Measurements from ENCODE around the gene NDRG3.

The NDRG3 gene

DNA sequence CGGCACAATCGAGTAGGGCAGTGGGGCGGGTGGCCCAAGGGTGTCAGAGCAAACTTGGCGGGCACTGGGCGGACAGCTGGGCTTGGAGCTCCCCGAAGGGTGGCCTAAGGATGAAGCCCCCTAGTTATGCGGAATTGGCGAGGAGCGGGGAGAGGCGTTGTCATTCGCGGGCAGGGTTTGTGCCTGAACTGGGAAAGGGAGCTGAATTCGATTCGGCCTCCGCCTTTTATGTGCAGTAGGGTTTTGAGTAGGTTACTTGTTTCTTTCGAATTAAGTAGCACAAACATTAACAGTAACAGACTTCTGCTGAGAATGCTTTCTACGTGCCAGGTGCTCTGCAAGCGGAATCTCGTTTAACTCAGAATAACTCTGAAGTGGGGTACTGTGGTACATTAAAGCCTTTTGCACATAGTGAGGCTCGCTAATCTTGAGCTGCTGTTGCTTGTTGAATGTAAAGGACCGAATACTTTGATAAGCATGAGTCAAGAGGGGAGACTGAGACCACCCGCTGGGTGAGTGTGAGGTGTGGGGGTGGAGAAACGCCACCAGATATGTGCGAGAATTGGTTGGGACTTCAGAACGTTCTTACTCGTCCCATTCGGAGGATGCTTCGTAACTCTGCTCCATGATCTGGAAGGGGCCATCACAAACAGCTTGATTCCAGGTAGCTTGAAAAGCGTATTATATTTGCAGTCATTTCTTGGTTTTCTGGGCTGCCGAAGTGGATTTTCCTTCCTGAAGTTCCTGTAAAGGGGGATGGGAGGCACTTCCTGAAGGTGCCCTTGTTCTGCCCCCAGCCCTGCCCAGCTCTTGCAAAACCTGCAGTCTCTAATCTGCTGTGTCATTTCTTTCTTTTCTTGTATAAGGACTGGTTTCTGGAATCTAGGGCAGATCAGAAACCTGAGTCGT, 139.5 kb downstream of the NDRG3 start:
- no peak for DNase-seq (ENCODE audit: low read depth)

DNA sequence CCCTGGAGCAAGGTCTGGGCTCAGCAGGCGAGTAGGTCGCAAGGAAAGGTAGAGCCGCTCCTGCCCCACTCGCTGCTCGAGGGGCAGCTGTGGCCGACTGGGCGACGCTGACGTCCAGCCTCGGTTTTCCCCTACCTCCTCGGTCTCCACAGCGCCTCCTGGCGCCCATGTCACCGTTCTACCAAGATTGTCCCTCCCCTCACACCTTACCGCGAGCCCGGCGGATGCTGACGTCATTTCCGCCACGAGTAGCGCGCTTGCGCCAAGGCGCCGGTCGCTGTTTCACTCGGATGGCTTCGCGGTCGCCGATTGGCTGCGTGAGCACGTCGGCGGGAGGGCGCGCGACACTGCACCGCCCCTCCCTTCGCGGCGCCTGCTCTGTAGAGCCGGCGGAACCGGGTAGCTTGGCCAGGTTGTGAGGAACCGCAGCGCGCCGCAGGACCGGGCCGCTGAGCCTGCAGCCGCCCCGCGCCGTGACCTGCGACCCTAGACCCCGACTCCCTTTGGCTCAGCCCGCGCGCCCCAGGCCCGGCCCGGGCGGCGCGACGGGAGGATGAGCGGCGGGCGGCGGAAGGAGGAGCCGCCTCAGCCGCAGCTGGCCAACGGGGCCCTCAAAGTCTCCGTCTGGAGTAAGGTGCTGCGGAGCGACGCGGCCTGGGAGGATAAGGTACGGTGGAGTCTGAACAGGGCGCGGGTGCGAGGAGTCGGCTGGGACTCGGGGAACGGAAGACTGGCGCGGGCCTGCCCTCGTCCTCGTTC, 140.3 kb downstream of the NDRG3 start, which contains the start of gene RAB5IF:
RAB5IF (plus strand) TSS at position 381 of the 759 bp plus-strand sequence; CDS start at position 554, 173 bp downstream.
- peak; percentile 99 for DNase-seq (ENCODE audit: low read depth)

- peak; percentile 39 for DNase-seq (ENCODE audit: low read depth)
Measured at GRCh38 chr20:36604952-36605398, 140.9 kb downstream of the NDRG3 start.
